Germinal center (tissue), 1 donor: Measurements from ENCODE around the gene KDELR3.
A peak's percentile ranks its signal among the peaks of the same experiment; 100 is the strongest.
"Not testable (repeated sequence)": the region's sequence is repeated elsewhere in the genome, so short reads cannot be mapped to it uniquely, and the experiment has no call there.

ENCODE experiments used
- DNase-seq: peaks from one replicate; pipeline ENCODE4 v3.0.0; 2012; ENCODE audit warnings: mixed read lengths, low spot score

Gene KDELR3

DNA sequence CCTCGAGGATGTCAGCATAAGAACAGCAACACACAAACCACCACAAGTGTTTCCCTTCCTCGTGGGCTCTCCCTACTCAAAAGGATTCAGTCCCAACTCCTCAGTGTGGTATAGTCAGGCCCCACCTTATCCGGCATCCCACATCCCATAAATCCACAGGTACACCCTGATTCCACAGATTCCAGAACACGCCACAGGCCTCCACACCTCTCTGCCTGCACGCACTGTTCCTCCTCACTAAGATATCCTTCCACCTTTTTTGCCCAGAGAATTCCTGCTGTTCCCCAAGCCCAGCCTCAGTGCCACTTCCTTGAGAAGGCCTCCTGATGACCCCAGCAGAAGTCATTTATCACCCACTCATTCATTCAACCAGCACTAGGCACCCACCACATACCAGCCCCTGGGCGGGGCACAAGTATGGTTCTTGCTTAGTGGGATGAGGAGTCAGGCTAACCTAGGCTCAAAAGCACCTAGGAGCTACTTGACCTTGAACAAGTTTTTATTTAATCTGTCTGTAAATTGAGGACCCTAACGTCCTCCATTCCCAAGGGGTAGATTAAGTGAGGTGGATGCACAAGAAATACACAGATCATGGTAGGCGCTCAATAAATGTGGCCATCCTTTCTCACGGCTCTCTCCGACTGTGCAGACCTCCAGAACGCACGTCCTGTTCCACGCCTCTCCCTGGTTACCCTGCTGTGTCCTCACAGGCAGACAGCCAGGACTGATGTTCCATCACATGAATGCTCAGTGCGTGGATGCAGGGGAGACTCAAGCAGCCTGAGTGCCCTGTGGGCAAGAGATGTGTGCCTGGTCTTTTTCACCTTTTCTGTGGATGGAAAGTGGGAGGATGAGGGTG lies 10.8 kb upstream of the KDELR3 start:
- no peak for DNase-seq

GRCh38 chr22:38460426-38460840 lies 7.5 kb upstream of the KDELR3 start:
- DNase-seq = no peak

DNA sequence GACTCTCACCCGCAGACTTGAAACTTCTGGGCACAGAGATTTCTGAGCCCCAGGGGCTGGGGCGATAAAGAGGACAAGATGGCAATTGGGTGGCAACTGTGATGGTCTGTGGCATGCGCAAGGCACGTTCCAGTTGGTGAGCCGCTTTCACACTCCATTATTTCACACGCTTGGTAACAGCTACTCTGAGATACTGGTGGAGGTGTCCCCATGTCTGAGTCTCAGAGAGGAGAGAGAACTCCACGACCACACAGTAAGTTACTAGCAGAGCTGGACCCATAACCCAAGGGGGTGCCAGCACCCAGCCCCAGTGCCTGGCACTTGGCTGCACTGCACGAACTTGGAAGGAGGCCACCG lies 6.9 kb upstream of the KDELR3 start:
- DNase-seq = no peak

- peak; percentile 55 for DNase-seq
These were observed 6.3 kb upstream of the KDELR3 start for GRCh38 chr22:38461414-38462081.

DNA sequence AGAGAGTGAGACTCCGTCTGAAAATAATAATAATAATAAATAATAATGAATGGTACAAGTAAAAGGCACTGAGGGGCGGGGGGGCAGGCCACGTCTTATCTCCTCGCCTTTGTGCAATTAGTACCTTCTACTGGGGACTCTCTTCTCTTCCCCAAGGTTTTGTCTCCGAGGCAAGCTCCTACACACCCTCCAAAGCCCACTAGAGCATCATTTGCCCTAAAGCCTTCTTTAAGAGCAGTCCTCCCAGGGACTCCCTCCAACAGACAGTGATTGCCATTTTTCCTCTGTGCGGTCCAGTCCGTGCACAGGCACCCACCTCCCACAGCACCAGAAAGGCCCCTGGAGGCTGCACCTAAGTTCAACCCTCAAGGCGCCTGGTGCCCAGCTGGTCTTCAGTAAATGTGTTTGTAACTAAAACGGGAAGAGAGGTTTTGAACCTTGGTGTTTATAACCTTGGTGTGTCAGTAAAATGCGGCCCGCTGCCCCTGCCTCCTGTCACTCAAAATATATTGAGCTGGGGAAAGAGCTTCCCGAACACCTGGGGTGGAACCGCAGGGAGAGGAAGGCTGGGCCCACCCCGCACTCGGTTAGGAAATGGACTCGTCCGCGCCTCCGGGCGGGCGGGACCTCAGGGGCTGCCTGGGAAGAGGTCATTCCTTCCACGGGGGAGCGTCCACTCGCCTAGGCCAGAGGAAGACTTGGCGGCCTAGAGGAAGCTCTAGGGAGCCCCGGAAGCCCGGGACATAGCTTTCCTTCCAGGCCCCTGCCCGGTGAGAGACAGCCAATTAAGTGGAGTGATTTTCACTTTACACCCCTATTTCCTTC lies 4.7 kb upstream of the KDELR3 start:
- no peak for DNase-seq

- no peak for DNase-seq
These were observed 2.8 kb upstream of the KDELR3 start for GRCh38 chr22:38464992-38465672.

DNA sequence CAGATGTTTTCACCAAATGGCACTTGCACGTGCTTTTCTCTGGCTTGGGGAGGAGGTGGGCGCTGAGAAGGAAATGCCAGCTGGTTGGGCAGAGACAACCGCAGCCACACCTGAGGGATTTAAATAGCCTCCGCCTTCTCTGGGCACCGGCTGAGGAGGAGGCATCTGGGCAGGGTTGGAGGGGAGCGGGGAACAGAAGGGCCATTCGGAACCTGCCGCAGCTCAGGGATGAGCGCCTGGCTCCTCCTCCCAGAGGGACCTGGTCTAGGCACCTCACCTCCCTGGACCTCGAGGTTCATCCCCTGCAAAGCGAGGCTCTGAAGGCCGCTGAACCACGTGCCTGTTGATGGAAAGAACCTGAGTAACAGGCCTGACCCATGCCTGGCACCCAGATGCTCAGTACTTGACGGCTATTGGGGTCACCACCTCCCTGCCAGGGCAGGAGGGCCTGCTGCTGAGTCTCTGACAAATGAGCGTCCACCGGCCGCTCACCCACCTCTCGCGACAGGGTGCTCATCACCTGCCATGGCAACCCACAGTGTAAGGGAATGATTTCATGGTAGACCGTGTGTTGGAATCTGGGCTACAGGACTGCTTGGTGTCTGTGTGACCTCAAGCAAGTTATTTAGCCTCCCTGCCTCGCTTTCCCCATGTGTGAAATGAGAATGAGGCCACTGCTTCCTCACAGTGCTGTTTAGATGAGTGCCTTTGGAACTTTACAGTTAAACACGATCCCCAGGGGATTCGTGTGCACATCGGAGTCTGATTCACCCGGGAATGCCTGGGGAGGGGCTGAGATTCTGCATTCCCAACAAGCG lies 2.0 kb upstream of the KDELR3 start:
- DNase-seq = no peak

DNA sequence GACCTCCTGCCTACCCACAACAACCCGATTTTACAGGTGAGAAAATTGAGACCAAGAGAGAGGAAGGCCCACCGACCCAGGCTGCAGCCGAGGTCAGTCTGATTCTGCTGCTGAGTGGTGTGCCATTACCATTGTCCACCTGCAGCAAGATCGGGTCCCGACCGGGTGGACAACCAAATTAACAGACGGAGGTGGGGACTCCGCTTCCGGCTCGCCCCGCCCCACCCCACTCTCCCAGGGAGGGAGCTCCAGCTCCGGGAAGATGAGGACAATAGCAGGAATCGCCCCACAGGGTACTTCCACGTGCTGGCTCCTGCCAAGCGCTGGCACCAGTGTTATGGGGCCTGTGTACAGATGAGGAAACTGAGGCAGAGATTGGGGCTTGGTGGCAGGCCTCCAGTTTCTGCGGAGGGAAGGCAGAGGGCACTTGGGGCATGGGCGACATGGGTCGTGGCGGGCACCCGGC lies 425 bp upstream of the KDELR3 start:
- no peak for DNase-seq

GRCh38 chr22:38468443-38469305 lies 778 bp downstream of the KDELR3 start:
- DNase-seq = no peak

DNA sequence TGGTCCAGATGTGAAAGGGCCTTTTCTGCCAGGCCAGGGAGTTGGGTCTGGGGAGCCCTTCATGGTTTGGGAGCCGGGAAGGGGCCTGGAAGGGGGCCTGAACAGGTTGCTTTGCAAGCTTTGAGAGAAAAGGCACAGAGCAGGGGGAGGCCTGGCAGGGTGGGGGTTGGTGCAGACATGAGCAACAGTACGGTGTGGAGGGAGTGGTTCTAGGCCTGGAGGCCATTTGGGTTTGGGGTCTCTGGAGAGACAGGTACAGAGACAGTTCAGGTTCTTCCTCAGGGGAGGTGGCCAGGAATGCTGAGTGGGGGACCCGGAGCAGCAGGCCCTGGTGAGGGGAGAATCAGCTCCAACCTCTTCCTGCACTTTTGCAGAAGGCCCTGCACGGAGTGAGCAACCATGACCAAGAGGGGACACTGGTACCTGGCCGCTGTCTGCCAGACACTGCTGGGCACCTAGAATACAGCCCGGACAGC lies 1.4 kb downstream of the KDELR3 start:
- DNase-seq = no peak

- DNase-seq = not testable (repeated sequence)
These were observed 2.3 kb downstream of the KDELR3 start for GRCh38 chr22:38470179-38470578.

DNA sequence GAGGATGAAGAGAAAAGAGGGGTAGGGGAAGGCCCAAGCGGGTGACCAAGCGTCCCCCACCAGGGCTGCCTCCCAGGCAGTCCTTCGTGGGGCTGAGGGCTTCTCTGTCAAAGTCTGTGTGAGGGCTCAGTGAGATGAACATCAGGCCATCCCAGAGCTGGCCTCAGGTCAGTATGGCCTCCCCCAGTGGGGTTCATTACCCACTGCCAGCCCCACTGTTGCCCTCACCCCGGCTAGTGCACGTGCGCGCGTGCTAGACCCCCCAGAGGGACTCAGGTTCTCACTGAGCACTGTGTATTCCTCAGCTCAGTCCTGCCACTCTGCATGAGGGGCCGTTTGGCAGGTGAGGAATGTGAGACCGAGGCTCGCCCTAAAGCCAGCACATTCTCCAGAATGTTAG lies 3.3 kb downstream of the KDELR3 start:
- DNase-seq = no peak

DNA sequence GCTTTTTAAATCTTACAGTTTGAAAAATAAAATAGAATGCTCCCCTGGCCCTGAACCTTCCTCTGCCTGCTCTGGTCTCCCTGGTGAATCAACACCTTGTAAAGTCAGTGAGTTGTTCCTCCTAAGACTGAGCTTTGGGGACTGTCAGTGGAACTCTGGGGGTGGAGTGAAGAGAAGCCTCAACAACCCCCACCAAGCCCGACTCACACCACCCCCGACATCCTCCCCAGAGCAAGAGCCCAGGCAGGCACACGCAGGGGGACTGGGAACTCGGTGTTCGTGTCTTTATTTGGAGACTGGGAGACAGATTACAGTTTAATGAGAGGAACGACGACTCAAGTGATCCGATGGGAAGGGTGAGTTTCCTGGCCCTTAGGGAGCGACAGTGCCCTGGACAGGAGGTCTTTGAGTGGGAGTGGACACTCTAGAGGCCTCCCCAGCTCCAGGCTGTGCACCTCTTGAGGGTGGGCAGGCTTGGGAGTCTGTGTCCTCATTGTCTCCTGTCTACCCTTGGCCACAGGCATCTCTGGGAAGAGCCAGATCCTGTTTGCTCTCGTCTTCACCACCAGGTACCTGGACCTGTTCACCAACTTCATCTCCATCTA lies 6.2 kb downstream of the KDELR3 start:
- no peak for DNase-seq

DNA sequence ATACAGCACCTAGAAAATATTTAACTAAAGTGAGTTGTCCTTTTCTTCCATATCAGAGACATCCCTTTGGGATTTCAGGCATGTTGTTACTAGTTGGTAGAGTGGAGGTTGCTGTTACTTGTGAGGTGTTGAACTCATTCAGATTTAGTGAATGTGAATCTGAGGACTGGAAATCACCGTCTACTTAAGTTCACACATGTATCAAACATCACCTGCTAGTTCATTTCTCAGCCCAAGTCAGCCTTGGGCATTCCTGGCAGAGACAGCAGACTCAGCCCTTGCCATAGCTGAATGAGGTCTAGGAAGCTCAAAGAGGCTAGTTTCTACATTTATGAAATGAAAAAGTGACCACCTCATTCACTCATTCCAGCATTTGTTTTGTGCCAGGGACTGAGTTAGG lies 9.7 kb downstream of the KDELR3 start:
- DNase-seq = no peak

DNA sequence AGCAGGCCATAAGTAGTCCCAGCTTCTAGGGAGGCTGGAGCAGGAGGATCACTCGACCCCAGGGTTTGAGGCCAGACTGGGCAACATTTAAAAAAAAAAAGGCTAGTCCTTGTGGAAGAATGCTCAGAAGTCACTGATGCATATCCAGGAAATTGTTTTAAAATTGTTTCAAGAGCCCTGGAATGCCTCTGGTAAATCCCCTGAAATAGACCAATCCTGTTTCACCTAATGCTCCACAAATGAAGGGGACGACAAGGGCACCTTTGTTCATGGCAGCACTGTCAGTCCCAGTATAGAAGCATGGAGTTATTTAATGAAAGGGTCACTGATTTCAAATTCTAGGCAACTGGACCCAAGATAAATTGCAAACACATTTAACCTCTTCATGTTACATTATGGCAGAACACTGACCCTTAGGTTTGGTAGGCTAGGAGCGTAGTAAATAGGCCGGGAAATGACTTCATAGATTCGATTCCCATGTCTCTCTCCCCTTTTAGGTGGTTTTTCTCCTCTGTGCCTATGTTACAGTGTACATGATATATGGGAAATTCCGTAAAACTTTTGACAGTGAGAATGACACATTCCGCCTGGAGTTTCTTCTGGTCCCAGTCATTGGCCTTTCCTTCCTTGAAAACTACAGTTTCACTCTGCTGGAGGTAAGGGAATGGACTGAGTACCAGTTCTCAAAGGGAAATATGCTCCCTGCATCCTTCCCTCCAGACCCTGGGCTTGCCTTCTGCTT lies 11.4 kb downstream of the KDELR3 start:
- DNase-seq = no peak

DNA sequence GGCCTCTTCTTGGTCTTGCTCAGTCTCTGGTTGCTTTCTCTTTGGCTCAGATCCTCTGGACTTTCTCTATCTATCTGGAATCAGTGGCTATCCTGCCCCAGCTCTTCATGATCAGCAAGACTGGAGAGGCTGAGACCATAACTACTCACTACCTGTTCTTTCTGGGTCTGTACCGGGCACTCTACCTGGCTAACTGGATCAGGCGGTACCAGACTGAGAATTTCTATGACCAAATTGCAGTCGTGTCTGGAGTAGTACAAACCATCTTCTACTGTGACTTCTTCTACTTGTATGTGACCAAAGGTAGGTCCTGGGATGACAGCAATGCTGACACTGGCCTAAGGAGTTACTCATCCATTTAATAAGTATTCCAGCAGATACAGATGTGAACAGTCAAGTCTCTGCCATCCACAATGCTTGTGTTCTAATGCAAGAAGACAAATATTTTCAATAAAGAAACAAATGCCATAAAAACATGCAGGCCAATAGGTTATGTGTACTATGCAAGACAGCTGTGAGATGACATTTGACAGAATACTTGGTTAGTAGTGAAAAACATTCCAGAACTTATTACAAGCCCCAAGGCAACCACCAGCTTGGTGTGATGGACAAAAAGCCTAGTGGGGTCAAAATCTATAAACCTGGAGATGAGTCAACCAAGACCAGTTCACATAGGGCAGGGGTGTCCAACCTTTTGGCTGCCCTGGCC lies 13.4 kb downstream of the KDELR3 start:
- no peak for DNase-seq

- no peak for DNase-seq
These were observed 14.0 kb downstream of the KDELR3 start for GRCh38 chr22:38481871-38482332.

DNA sequence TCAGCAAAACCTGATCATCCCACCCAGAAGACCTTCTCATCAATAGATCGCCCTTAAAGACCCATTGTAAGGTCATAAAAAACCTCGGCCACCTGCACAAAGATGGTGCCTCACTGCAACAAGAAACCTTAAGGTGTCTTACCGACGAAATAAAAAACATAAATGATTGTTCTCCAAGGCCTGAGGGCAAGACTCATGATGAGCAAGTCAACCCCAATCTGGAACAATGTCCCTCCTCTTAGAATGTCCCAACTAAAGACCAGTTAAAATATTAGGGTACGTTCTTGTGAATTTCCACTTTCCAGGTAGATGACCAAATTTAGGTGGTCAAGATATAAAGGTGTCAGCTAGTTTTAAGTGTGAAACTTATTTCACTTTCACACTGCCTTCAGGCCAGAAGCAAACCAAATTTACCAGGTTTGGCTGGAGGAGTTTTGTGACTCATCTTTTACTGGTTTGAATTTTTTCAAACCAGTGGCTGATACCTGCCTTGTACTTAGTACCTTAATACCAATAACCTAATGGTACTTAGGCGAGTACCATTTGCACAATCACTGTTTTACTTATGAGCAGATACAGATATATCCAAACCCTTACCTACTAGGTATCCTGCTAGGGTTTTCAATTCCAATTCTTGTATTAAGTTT lies 14.9 kb downstream of the KDELR3 start:
- no peak for DNase-seq
